HG02840 (cell line): ENCODE measurements around the gene TRIM40.
"Not testable (repeated sequence)": the region's sequence is repeated elsewhere in the genome, so short reads cannot be mapped to it uniquely, and the experiment has no call there.

Experiments used
- ATAC-seq: cut with Tn5 transposase; IDR thresholded peaks from one replicate; pipeline ENCODE4 v1.9.1; 2021; ENCODE audit warnings: mild to moderate bottlenecking, moderate library complexity, moderate number of reproducible peaks; ENCODE audit not compliant: unreplicated experiment, low FRiP score

TRIM40 gene

DNA sequence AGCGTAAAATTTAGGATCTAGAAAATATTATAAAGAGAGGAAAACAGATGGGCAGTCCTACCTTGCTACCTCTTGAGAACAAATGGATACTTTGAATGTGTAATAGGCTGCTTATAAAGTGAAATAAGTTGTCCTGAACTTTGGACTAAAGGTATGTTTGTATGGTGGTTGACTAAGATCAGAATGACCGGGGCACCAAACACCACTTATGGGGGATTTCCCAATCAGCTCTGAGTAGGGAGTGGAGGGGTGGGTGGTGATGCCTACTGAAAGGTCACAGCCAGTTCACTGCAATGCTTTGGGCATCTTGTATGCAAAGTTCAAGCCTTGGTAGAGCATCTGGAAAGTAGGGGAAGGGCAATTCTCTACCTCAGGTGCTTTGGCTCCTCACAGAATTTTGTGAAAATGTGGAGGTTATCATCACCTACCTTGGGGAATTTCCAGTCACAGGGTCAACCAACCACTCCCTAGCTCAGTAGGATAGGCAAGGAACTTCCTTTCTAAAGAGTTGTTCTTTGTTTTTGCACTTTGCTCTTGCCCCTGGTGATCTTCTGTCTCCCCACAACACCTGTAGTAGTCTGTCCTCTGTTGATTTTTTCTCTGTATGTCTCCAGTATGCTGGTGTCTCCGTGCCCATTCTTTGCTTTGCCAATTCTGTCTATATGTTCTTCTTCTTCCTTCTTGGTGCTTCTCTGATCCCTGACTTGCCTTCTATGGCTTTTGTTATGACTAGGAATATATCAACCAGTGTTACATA, 22.8 kb upstream of the TRIM40 start, which contains the start of gene TRIM31:
Gene TRIM31 (minus strand): TSS at position 88 of the 757 bp plus-strand sequence. CDS start 285 bp downstream, outside the sequence.
- ATAC-seq = no peak

DNA sequence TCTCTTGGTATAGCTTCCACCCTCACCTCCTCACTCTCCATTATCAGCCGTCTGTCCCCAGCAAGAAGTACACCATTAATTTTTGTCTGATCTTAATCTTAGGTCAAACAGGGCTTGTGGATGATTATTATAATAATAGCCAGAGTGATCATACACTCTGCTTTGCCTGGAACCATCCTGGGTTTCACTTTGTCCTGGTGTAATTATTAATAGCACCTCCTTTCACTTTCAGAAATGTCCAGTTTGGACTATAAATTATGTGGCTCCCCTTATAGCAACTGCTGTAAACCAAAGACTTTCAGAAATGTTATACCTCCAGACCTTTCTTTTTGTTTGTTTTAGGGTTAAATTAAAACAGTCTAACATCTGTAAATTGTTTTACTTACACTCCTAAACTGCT, 22.1 kb upstream of the TRIM40 start:
- no peak for ATAC-seq

DNA sequence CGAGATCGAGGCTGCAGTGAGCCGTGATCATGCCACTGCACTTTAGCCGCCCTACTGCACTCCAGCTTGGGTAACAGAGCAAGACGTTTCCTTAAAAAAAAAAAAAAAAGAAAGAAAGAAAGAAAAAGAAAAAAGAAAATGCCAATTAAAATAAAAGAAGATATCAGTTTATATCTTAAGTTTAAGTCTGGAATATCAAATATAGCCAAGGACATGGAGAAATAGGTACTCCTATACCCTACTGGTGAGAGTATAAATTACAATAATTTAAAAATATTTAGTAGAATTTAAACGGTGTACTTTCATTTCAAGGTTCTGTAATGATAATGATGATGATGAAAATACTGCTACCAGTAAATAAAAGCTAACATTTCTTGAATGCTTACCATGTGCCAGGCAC, 19.2 kb upstream of the TRIM40 start:
- ATAC-seq = no peak

DNA sequence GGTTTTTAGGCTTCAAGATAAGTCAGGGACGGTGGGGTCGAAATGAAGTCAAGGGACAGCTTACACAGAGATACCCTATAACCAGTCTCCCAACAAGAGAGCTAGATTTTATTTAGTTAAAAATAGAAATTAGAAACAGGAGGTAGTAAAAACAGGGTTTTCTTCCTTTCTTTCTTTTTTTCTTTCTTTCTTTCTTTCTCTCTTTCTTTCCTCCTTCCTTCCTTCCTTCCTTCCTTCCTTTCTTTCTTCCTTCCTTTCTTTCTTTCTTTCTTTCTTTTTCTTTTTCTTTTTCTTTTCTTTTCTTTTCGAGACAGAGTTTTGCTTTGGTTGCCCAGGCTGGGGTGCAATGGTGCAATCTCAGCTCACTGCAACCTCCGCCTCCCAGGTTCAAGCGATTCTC, 17.2 kb upstream of the TRIM40 start:
- ATAC-seq = not testable (repeated sequence)

DNA sequence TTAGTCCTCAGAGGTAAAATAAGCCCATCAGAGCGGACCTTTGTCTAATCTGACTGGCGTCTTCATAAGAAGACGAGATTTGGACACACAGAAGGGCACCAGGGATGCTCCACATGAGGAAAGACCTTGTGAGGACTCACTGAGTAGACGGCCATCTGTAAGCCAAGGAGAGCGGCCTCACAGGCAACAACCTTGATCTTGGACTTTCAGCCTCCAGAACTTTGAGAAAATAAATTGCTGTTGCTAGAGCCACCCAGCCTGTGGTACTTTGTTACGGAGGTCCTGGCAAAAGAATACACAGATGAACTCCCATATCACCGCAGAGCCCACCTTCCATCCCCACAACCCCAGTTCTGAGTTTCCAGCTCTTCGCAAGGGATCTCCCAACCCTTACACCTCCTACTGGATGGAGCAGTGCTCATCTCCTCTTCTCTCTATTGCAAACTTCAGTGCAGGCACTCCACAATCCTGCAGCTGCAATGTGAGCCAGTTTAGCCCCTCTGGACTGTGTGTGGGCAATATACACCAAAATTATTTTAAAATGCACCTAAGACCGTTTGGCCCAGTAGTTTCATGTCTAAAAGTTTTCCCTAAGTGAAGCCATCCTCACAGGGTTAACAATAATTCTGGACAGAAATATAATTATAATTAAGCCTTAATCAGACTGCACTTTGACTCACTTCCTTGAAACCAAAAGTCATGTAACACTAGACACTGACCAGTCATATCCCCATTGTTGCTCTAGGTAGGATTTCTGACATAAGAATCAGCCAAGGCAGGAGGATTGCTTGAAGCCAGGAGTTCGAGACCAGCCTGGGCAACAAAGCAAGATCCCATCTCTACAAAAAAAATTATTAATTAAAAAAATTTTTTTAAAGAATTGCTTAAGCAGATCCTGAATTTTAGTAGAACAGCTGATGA, 14.2 kb upstream of the TRIM40 start:
- no peak for ATAC-seq

DNA sequence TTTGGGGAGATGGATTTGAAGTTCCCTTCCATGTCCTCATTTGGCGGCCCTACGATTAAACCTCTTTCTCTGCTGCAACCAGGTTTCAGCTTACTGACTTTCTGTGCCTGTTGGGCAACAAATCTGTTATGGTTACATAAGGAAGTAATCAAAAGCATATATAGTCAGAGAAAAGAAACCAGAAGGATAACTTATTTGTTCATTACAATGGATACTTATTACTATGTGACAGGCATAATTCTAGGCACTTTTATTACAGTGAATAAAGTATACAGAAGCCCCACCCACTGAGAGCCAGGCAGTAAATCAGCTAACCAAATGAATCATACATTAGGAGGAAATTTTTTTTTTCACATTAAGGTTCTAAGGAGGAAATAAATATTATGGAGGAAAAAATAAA, 13.4 kb upstream of the TRIM40 start:
- no peak for ATAC-seq

- ATAC-seq = no peak
These were observed 8.5 kb upstream of the TRIM40 start for GRCh38 chr6:30127238-30128093.

GRCh38 chr6:30129265-30130178, 6.4 kb upstream of the TRIM40 start:
- no peak for ATAC-seq

GRCh38 chr6:30130179-30130679, 5.7 kb upstream of the TRIM40 start:
- ATAC-seq = no peak

- ATAC-seq = no peak
These were observed 4.8 kb upstream of the TRIM40 start for GRCh38 chr6:30130887-30131862.

- no peak for ATAC-seq
These were observed 3.9 kb upstream of the TRIM40 start for GRCh38 chr6:30131947-30132497.

- ATAC-seq = no peak
These were observed 793 bp upstream of the TRIM40 start for GRCh38 chr6:30135147-30135546.

DNA sequence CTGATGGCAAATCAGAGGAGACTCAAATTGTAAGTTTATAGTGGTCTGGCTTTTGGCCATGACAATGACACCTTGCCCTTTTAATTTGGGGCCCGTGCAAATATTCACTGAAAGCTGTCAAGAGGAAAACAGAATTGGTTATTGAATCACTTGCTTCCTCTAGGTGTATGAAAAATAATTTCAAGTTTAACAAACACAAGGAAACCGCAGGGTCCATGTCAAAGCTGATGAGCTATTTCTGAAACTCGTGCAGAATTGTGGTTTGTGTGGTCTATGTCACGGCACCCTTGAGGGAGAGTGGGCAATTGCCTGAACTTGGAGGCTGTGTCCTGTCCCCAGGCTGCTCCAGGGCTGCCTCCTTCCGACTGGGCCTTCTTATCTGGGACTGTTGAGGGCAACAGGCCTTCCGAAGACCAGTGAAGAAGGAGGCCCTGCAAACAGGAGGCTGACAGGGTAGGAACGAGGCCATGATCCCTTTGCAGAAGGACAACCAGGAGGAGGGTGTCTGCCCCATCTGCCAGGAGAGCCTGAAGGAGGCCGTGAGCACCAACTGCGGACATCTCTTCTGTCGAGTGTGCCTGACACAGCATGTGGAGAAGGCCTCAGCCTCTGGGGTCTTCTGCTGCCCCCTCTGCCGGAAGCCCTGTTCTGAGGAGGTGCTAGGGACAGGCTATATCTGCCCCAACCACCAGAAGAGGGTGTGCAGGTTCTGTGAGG, 788 bp downstream of the TRIM40 start:
- no peak for ATAC-seq

GRCh38 chr6:30140240-30140639, 4.3 kb downstream of the TRIM40 start:
- not testable (repeated sequence) for ATAC-seq

DNA sequence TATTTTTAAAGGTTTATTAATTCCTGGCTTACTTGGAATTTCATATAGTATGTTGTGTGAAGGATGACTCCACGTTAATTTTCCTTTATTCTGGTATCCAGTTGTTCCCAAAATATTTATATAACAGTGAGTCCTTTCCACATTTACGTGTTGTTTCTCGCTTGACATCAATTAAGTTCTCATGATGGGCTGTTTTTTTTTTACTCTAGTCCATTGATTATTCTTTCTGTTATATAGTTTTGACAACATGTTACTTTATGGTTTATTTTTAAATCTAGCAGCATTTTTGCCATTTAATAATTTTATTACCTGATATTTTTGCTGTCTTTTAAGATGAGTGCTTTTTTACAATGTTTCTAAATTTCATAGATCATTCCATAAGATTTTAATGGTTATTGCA, 6.7 kb downstream of the TRIM40 start:
- no peak for ATAC-seq

DNA sequence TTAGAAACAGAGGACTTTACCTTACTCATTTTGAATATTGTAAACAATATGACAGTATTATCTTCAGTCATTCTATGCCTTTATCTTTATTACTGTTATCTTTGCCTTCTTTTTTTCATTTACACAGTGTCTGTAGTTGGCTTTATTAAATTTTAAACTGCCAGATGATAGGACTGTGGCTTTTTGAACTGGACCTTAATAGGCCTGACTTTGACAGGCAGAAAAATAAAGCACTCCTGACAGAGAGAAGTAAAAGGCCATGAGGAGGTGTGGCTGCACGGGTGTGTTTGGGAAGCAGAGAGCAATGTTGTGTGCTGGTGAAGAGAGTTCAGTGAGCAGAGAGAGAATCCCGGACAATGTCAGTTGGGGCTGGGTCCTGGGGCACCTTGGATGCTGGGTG, 7.8 kb downstream of the TRIM40 start:
- no peak for ATAC-seq

GRCh38 chr6:30144811-30145210, 8.9 kb downstream of the TRIM40 start:
- no peak for ATAC-seq
